T-helper 1 cell treated with Interleukin-12 subunit alpha and Interleukin-12 subunit beta and Interleukin-4 antibody, amounts not matched to agents 30 ng/mL and 1 ng/mL, for 36 hours (primary cell): ENCODE results near the gene CRIP2. TPM values are rescaled to one million over a fixed set of nuclear protein-coding genes. Genes with fewer than 3 reads are reported as not detected.

Experiments used
- intact Hi-C: fragments of 100-400 bp; cut with micrococcal nuclease; formaldehyde crosslinking; loops from one replicate; pipeline ENCODE4 v1.15.1; 2024
- total RNA-seq: library from RNA; stranded (reverse); gene quantifications from 2 replicates; pipeline ENCODE4 v1.2.3, GENCODE V29; 2022

The CRIP2 gene
- total RNA-seq, 1 donor from 2014 or later, result 0.71 TPM

- intact Hi-C loops, result no loop called here
Observed at GRCh38 chr14:105496831-105497591, 22.4 kb downstream of the CRIP2 start.

- intact Hi-C loops, result no loop called here
Observed at GRCh38 chr14:105497671-105498429, 23.2 kb downstream of the CRIP2 start.

- intact Hi-C loops, result no loop called here
Observed at GRCh38 chr14:105498430-105499255, 24.0 kb downstream of the CRIP2 start.

GRCh38 chr14:105499256-105500035, 24.8 kb downstream of the CRIP2 start:
- intact Hi-C loops, result no loop called here

GRCh38 chr14:105500036-105500725, 25.6 kb downstream of the CRIP2 start:
- intact Hi-C loops, result no loop called here

GRCh38 chr14:105500726-105501101, 26.1 kb downstream of the CRIP2 start:
- intact Hi-C loops, result no loop called here

- intact Hi-C loops, result no loop called here
Observed at GRCh38 chr14:105501504-105502291, 27.1 kb downstream of the CRIP2 start.

GRCh38 chr14:105502446-105503295, 28.1 kb downstream of the CRIP2 start:
- intact Hi-C loops, result no loop called here

- intact Hi-C loops, result no loop called here
Observed at GRCh38 chr14:105503296-105503640, 28.6 kb downstream of the CRIP2 start.

- intact Hi-C loops, result no loop called here
Observed at GRCh38 chr14:105503935-105504692, 29.5 kb downstream of the CRIP2 start.

GRCh38 chr14:105505101-105505500, 30.5 kb downstream of the CRIP2 start:
- intact Hi-C loops, result no loop called here

- intact Hi-C loops, result no loop called here
Observed at GRCh38 chr14:105507247-105507646, 32.6 kb downstream of the CRIP2 start.

GRCh38 chr14:105508069-105508468, 33.4 kb downstream of the CRIP2 start:
- intact Hi-C loops, result no loop called here

GRCh38 chr14:105508601-105509000, 34.0 kb downstream of the CRIP2 start:
- intact Hi-C loops, result no loop called here

GRCh38 chr14:105517096-105517495, 42.5 kb downstream of the CRIP2 start:
- intact Hi-C loops, result no loop called here

GRCh38 chr14:105519946-105520698, 45.5 kb downstream of the CRIP2 start:
- intact Hi-C loops, result no loop called here

- intact Hi-C loops, result loop anchor here (1.0 to 5.0 kb wide), 2 partner anchors 34 to 433 kb away; partner anchors contain the start of gene TEDC1
Observed at GRCh38 chr14:105525326-105525725, 50.7 kb downstream of the CRIP2 start.
